GM23338 (cell line): ENCODE results near the gene LRRC42. TPM values are rescaled to one million over a fixed set of nuclear protein-coding genes. Genes with fewer than 3 reads are reported as not detected.

Source experiments
- ATAC-seq: fragments of 200-7000 bp; cut with Tn5 transposase; 3 replicates; pipeline ENCODE4 v1.9.1; 2020
- DNase-seq: peaks from one replicate; pipeline ENCODE4 v3.0.0-alpha.2; 2015; ENCODE audit warnings: low spot score
- H2AFZ ChIP-seq: fragments of 200-600 bp; sonication (generic); 2 replicates; pipeline ENCODE4 v1.8.0; 2016; ENCODE audit warnings: antibody characterized with exemption, mild to moderate bottlenecking, moderate library complexity
- H3F3A ChIP-seq: fragments of 200-600 bp; sonication (generic); replicated peaks from 2 replicates; pipeline ENCODE4 v1.8.0; 2017; ENCODE audit warnings: antibody characterized with exemption, mixed run types, low read depth
- H3K27ac ChIP-seq: fragments of 200-600 bp; sonication (generic); 2 replicates; pipeline ENCODE4 v1.6.1; 2016; ENCODE audit warnings: low read depth
- H3K27me3 ChIP-seq: fragments of 200-600 bp; sonication (generic); 2 replicates; pipeline ENCODE4 v1.8.0; 2016; ENCODE audit warnings: mild to moderate bottlenecking, mixed run types, moderate library complexity; ENCODE audit not compliant: insufficient read depth
- H3K36me3 ChIP-seq: fragments of 200-600 bp; sonication (generic); 2 replicates; pipeline ENCODE4 v1.8.0; 2016; ENCODE audit warnings: mild to moderate bottlenecking; ENCODE audit not compliant: insufficient read depth
- H3K4me1 ChIP-seq: fragments of 200-600 bp; sonication (generic); 2 replicates; pipeline ENCODE4 v1.8.0; 2016; ENCODE audit warnings: mild to moderate bottlenecking, moderate library complexity; ENCODE audit not compliant: insufficient read depth
- H3K4me2 ChIP-seq: fragments of 200-600 bp; sonication (generic); 2 replicates; pipeline ENCODE4 v1.7.1; 2017; ENCODE audit warnings: mixed run types
- H3K4me3 ChIP-seq: fragments of 200-600 bp; sonication (generic); 2 replicates; pipeline ENCODE4 v1.6.1; 2016; ENCODE audit warnings: mixed run types
- H3K79me2 ChIP-seq: fragments of 200-600 bp; sonication (generic); replicated peaks from 2 replicates; pipeline ENCODE4 v1.8.0; 2017; ENCODE audit warnings: mild to moderate bottlenecking; ENCODE audit not compliant: insufficient read depth
- H3K9me2 ChIP-seq: fragments of 200-600 bp; sonication (generic); 2 replicates; pipeline ENCODE4 v1.8.0; 2017; ENCODE audit not compliant: insufficient read depth
- H4K20me1 ChIP-seq: fragments of 200-600 bp; sonication (generic); replicated peaks from 2 replicates; pipeline ENCODE4 v1.8.0; 2017; ENCODE audit warnings: mild to moderate bottlenecking; ENCODE audit not compliant: insufficient read depth
- H3K27ac Mint-ChIP-seq: 2 replicates; pipeline ENCODE4 v1.8.0; 2020; ENCODE audit warnings: inconsistent platforms, mild to moderate bottlenecking, moderate library complexity, mixed read lengths
- H3K27me3 Mint-ChIP-seq: 3 replicates; pipeline ENCODE4 v1.8.0; 2022; ENCODE audit warnings: low read depth, mild to moderate bottlenecking, moderate library complexity, mixed read lengths, inconsistent platforms; ENCODE audit not compliant: insufficient read depth, poor library complexity
- H3K36me3 Mint-ChIP-seq: 3 replicates; pipeline ENCODE4 v1.8.0; 2021; ENCODE audit warnings: low read depth, mild to moderate bottlenecking, inconsistent platforms, moderate library complexity, mixed read lengths
- H3K4me1 Mint-ChIP-seq: 3 replicates; pipeline ENCODE4 v1.8.0; 2020; ENCODE audit warnings: mild to moderate bottlenecking, inconsistent platforms, mixed read lengths
- H3K4me3 Mint-ChIP-seq: 3 replicates; pipeline ENCODE4 v1.8.0; 2021; ENCODE audit warnings: moderate library complexity, mild to moderate bottlenecking, inconsistent platforms, mixed read lengths
- H3K9me3 Mint-ChIP-seq: 3 replicates; pipeline ENCODE4 v1.8.0; 2020; ENCODE audit warnings: moderate library complexity, mild to moderate bottlenecking, inconsistent platforms, mixed read lengths
- CREB1 ChIP-seq: fragments of 250-450 bp; sonication (Bioruptor Pico); IDR thresholded peaks from 2 replicates; pipeline ENCODE4 v1.5.0; 2020; ENCODE audit warnings: low read depth, mild to moderate bottlenecking, moderate library complexity
- EZH2 ChIP-seq: fragments of 200-600 bp; sonication (generic); IDR thresholded peaks from one replicate; pipeline ENCODE4 v1.8.0; 2017; ENCODE audit warnings: antibody characterized with exemption, mild to moderate bottlenecking, low read depth; ENCODE audit not compliant: unreplicated experiment
- JUNB ChIP-seq: IDR thresholded peaks from one replicate; pipeline ENCODE4 v1.6.1; 2016; ENCODE audit warnings: antibody characterized with exemption; ENCODE audit not compliant: unreplicated experiment
- NANOG ChIP-seq: IDR thresholded peaks from 2 replicates; pipeline ENCODE4 v1.6.1; 2016; ENCODE audit warnings: antibody characterized with exemption, borderline replicate concordance
- POLR2AphosphoS5 ChIP-seq: IDR thresholded peaks from 2 replicates; pipeline ENCODE4 v1.6.1; 2016; ENCODE audit warnings: antibody characterized with exemption, low read depth
- REST ChIP-seq: IDR thresholded peaks from one replicate; pipeline ENCODE4 v1.6.1; 2018; ENCODE audit warnings: antibody characterized with exemption; ENCODE audit not compliant: unreplicated experiment
- STAT1 ChIP-seq: IDR thresholded peaks from one replicate; pipeline ENCODE4 v1.6.1; 2016; ENCODE audit warnings: antibody characterized with exemption; ENCODE audit not compliant: unreplicated experiment
- polyA plus RNA-seq: library from polyadenylated mRNA; unstranded; fragments of >200 nt; fragmentation: Nextera tagmentation; extraction: Ambion mirVana; gene quantifications from 2 replicates; pipeline ENCODE4 v1.2.1, GENCODE V29; 2016
- total RNA-seq: library from RNA; depleted of rRNA; stranded (reverse); fragments of >200 nt; shearing (Covaris generic); gene quantifications from 2 replicates; pipeline ENCODE4 v1.2.3, GENCODE V29; 2014

Gene LRRC42
- total and polyA plus RNA-seq, 2 experiments from 2014 or later = 25.9 to 48.1 TPM

GRCh38 chr1:53999920-54000319 lies 53.8 kb downstream of the LRRC42 start:
- no peaks in the 10 kb centered on the region for H3K36me3 ChIP-seq
- H3K4me1 ChIP-seq = no peaks in the 10 kb centered on the region
- no peak overlapping the region for H2AFZ ChIP-seq
- no peaks in the 10 kb centered on the region for H3K27me3 ChIP-seq
- TF ChIP-seq NANOG = no peak
- Mint-ChIP-seq H3K9me3 (peaks cover 8% of the 10 kb centered on the region), H3K4me3 (no peak overlapping the region), H3K36me3 (no peaks in the 10 kb centered on the region), H3K27me3 (no peaks in the 10 kb centered on the region), H3K4me1 (no peaks in the 10 kb centered on the region), H3K27ac (no peak overlapping the region)
- no peaks in the 10 kb centered on the region for H4K20me1 ChIP-seq
- no peak overlapping the region for H3K27ac ChIP-seq
- no peak for DNase-seq
- no peak overlapping the region for H3K4me3 ChIP-seq
- ATAC-seq = no peak
- no peaks in the 10 kb centered on the region for H3K9me2 ChIP-seq
- no peaks in the 10 kb centered on the region for H3F3A ChIP-seq
- H3K79me2 ChIP-seq = no peaks in the 10 kb centered on the region
- no peak overlapping the region for H3K4me2 ChIP-seq

- Histone ChIP-seq H3K4me2 (no peak overlapping the region), H3K9me2 (no peaks in the 10 kb centered on the region), H3K36me3 (no peaks in the 10 kb centered on the region), H3K4me3 (no peak overlapping the region), H3K27me3 (no peaks in the 10 kb centered on the region), H3F3A (no peaks in the 10 kb centered on the region), H3K27ac (no peak overlapping the region), H4K20me1 (no peaks in the 10 kb centered on the region), H2AFZ (0 out of 2 replicates have a peak overlapping the region, but pooled peaks have one; percentile 74), H3K4me1 (no peaks in the 10 kb centered on the region), H3K79me2 (no peaks in the 10 kb centered on the region)
- Mint-ChIP-seq H3K9me3 (peaks cover 14% of the 10 kb centered on the region), H3K27me3 (no peaks in the 10 kb centered on the region), H3K27ac (no peak overlapping the region), H3K4me1 (no peaks in the 10 kb centered on the region), H3K4me3 (no peak overlapping the region), H3K36me3 (no peaks in the 10 kb centered on the region)
- ATAC-seq (0 out of 3 replicates have a peak, but pooled peaks have one; percentile 21), DNase-seq (no peak)
- TF ChIP-seq NANOG (no peak), REST (no peak), POLR2AphosphoS5 (no peak), CREB1 (CRISPR knock-in tag) (no peak), JUNB (no peak), EZH2 (no peak)
Observed at GRCh38 chr1:54001591-54001990, 55.4 kb downstream of the LRRC42 start.

GRCh38 chr1:54002544-54003248 lies 56.5 kb downstream of the LRRC42 start:
- Histone ChIP-seq H3K4me3 (no peak overlapping the region), H4K20me1 (no peaks in the 10 kb centered on the region), H3K4me2 (no peak overlapping the region), H3K79me2 (no peaks in the 10 kb centered on the region), H3K4me1 (no peaks in the 10 kb centered on the region), H2AFZ (no peak overlapping the region), H3K27ac (no peak overlapping the region), H3K36me3 (no peaks in the 10 kb centered on the region), H3K27me3 (no peaks in the 10 kb centered on the region), H3K9me2 (no peaks in the 10 kb centered on the region), H3F3A (no peaks in the 10 kb centered on the region)
- no peak overlapping the region for H3K27ac Mint-ChIP-seq
- H3K36me3 Mint-ChIP-seq = no peaks in the 10 kb centered on the region
- DNase-seq (no peak), ATAC-seq (no peak)
- no peaks in the 10 kb centered on the region for H3K4me1 Mint-ChIP-seq
- H3K4me3 Mint-ChIP-seq = no peak overlapping the region
- no peaks in the 10 kb centered on the region for H3K27me3 Mint-ChIP-seq
- H3K9me3 Mint-ChIP-seq = peaks cover 14% of the 10 kb centered on the region
- TF ChIP-seq STAT1 = no peak
- TF ChIP-seq NANOG = no peak
- TF ChIP-seq JUNB = no peak
